H1 (cell line): Measurements from ENCODE around the gene CFAP58. TPM values are rescaled to one million over a fixed set of nuclear protein-coding genes. Genes with fewer than 3 reads are reported as not detected.
A peak's percentile ranks its signal among the peaks of the same experiment; 100 is the strongest.

ENCODE experiments used
- CTCF ChIA-PET: fragments of 300-600 bp; sonication (Branson Sonifier 250); formaldehyde crosslinking; loops from one replicate; lab custom pipeline; 2021; ENCODE audit not compliant: partially characterized antibody; lab: Charles Lee
- POLR2A ChIA-PET: fragments of 300-600 bp; sonication (Branson Sonifier 250); formaldehyde crosslinking; loops from one replicate; lab custom pipeline; 2021; ENCODE audit warnings: inconsistent platforms; ENCODE audit not compliant: partially characterized antibody; lab: Charles Lee
- DNase-seq, 2 experiments: peaks; one replicate each; pipeline versions ENCODE4 v3.0.0 to v3.0.0-alpha.2; 2010 to 2022; ENCODE audit warnings: low spot score in 2 of 2, low read depth in 1 of 2, mixed read lengths in 1 of 2
- FAIRE-seq: peaks from 2 replicates; lab custom pipeline; 2011; peaks lifted over from hg19 to GRCh38; lab: Jason Lieb, UNC
- H2AFZ ChIP-seq: 2 replicates; pipeline ENCODE4 v1.8.1; 2012; ENCODE audit warnings: low read length, inconsistent platforms
- H2AK5ac ChIP-seq: 2 replicates; pipeline ENCODE4 v1.6.1; 2013; ENCODE audit warnings: low read depth, low read length
- H2BK120ac ChIP-seq: replicated peaks from 2 replicates; pipeline ENCODE3; 2013; ENCODE audit warnings: low read depth, low read length, inconsistent platforms
- H2BK12ac ChIP-seq: 2 replicates; pipeline ENCODE4 v1.6.1; 2013; ENCODE audit warnings: low read depth, low read length
- H2BK15ac ChIP-seq: 2 replicates; pipeline ENCODE4 v1.6.1; 2013; ENCODE audit warnings: low read length
- H2BK20ac ChIP-seq: 2 replicates; pipeline ENCODE4 v1.6.1; 2013; ENCODE audit warnings: low read length
- H2BK5ac ChIP-seq: 2 replicates; pipeline ENCODE4 v1.6.1; 2013; ENCODE audit warnings: low read depth, low read length
- H3K14ac ChIP-seq: 2 replicates; pipeline ENCODE4 v1.6.1; 2013; ENCODE audit warnings: inconsistent platforms; ENCODE audit not compliant: insufficient read length
- H3K18ac ChIP-seq: 2 replicates; pipeline ENCODE4 v1.6.1; 2013; ENCODE audit warnings: low read length; ENCODE audit errors: extremely low read depth
- H3K23ac ChIP-seq: 2 replicates; pipeline ENCODE4 v1.6.1; 2013; ENCODE audit warnings: inconsistent platforms; ENCODE audit not compliant: insufficient read length
- H3K23me2 ChIP-seq: 2 replicates; pipeline ENCODE4 v1.6.1; 2013; ENCODE audit warnings: low read depth, low read length
- H3K27ac ChIP-seq: 2 replicates; pipeline ENCODE4 v1.6.1; 2011; ENCODE audit warnings: low read depth, low read length, inconsistent platforms
- H3K27me3 ChIP-seq, 4 experiments: replicated peaks in 1 of 4; 1 replicate in 1 of 4; 2 replicates in 3 of 4; pipeline versions ENCODE4 v1.6.1 to v1.8.1; 2011 to 2013; ENCODE audit warnings: low read length in 3 of 4, mild to moderate bottlenecking in 3 of 4, inconsistent platforms in 2 of 4, mixed read lengths in 2 of 4, moderate library complexity in 1 of 4; ENCODE audit not compliant: control insufficient read depth in 3 of 4, insufficient read depth in 3 of 4; ENCODE audit errors: extremely low read depth in 1 of 4
- H3K36me3 ChIP-seq, 4 experiments: 2 replicates each; pipeline versions ENCODE4 v1.6.1 to v1.8.1; 2011 to 2013; ENCODE audit warnings: mild to moderate bottlenecking in 4 of 4, low read length in 3 of 4, moderate library complexity in 2 of 4, control low read depth in 1 of 4, inconsistent platforms in 1 of 4; ENCODE audit not compliant: insufficient read depth in 4 of 4, control insufficient read depth in 2 of 4
- H3K4ac ChIP-seq: replicated peaks from 2 replicates; pipeline ENCODE3; 2013; ENCODE audit warnings: low read length, low read depth, mixed read lengths, inconsistent platforms; ENCODE audit not compliant: insufficient read length
- H3K4me1 ChIP-seq, 4 experiments: replicated peaks in 1 of 4; 1 replicate in 1 of 4; 2 replicates in 3 of 4; pipeline versions ENCODE4 v1.6.1 to v1.8.1; 2011 to 2013; ENCODE audit warnings: low read length in 3 of 4, inconsistent platforms in 2 of 4, mixed read lengths in 1 of 4; ENCODE audit not compliant: insufficient read depth in 4 of 4, control insufficient read depth in 3 of 4
- H3K4me2 ChIP-seq, 2 experiments: 2 replicates each; pipeline versions ENCODE4 v1.6.1 to v1.8.1; 2011 to 2013; ENCODE audit warnings: low read depth in 2 of 2, low read length in 2 of 2, control low read depth in 1 of 2, inconsistent platforms in 1 of 2, mild to moderate bottlenecking in 1 of 2; ENCODE audit not compliant: insufficient read depth in 1 of 2
- H3K4me3 ChIP-seq, 4 experiments: fragments of 200-600, 300-600 bp in 1 of 4; sonication (generic), shearing (Covaris generic), sonication (Bioruptor Twin) in 1 of 4; 2 replicates each; pipeline versions ENCODE4 v1.5.1 to v1.8.1; 2011 to 2016; ENCODE audit warnings: low read length in 4 of 4, low read depth in 3 of 4, control low read depth in 2 of 4, inconsistent platforms in 2 of 4, mild to moderate bottlenecking in 2 of 4, mixed read lengths in 1 of 4, moderate library complexity in 1 of 4; ENCODE audit not compliant: insufficient read depth in 2 of 4; ENCODE audit errors: extremely low read depth in 1 of 4
- H3K56ac ChIP-seq: replicated peaks from 2 replicates; pipeline ENCODE3; 2013; ENCODE audit warnings: low read depth, mild to moderate bottlenecking, mixed read lengths, low read length, inconsistent platforms; ENCODE audit not compliant: insufficient read length
- H3K79me1 ChIP-seq: 2 replicates; pipeline ENCODE4 v1.6.1; 2013; ENCODE audit warnings: low read depth, low read length, control low read depth
- H3K79me2 ChIP-seq, 2 experiments: 2 replicates each; pipeline versions ENCODE4 v1.6.1 to v1.8.1; 2012 to 2013; ENCODE audit warnings: low read length in 2 of 2, mild to moderate bottlenecking in 2 of 2, inconsistent platforms in 1 of 2; ENCODE audit not compliant: insufficient read depth in 2 of 2, control insufficient read depth in 1 of 2
- H3K9ac ChIP-seq, 4 experiments: replicated peaks in 1 of 4; 1 replicate in 1 of 4; 2 replicates in 3 of 4; pipeline versions ENCODE4 v1.6.1 to v1.8.1; 2011 to 2013; ENCODE audit warnings: low read depth in 3 of 4, low read length in 3 of 4, control low read depth in 2 of 4, mild to moderate bottlenecking in 2 of 4, moderate library complexity in 2 of 4, inconsistent platforms in 1 of 4; ENCODE audit errors: extremely low read depth in 1 of 4
- H3K9me3 ChIP-seq, 2 experiments: 2 replicates each; pipeline versions ENCODE4 v1.6.1 to v1.8.1; 2012 to 2013; ENCODE audit warnings: mild to moderate bottlenecking in 2 of 2, moderate library complexity in 2 of 2, control low read depth in 1 of 2, inconsistent platforms in 1 of 2, low read depth in 1 of 2, low read length in 1 of 2, mixed read lengths in 1 of 2; ENCODE audit not compliant: insufficient read depth in 2 of 2
- H4K20me1 ChIP-seq, 2 experiments: replicated peaks in 1 of 2; 2 replicates each; pipeline versions ENCODE3 to v1.8.1; 2011 to 2013; ENCODE audit warnings: inconsistent platforms in 2 of 2, low read length in 2 of 2, mild to moderate bottlenecking in 1 of 2; ENCODE audit not compliant: insufficient read depth in 2 of 2, control insufficient read depth in 1 of 2
- H4K5ac ChIP-seq: 2 replicates; pipeline ENCODE4 v1.6.1; 2013; ENCODE audit warnings: low read length, low read depth, mixed read lengths, inconsistent platforms; ENCODE audit not compliant: insufficient read length
- H4K8ac ChIP-seq: 2 replicates; pipeline ENCODE4 v1.8.0; 2013; ENCODE audit warnings: mild to moderate bottlenecking, moderate library complexity, low read length, inconsistent platforms; ENCODE audit not compliant: insufficient read depth; ENCODE audit errors: extremely low read depth
- H4K91ac ChIP-seq: replicated peaks from 2 replicates; pipeline ENCODE3; 2013; ENCODE audit warnings: low read length, mixed read lengths, inconsistent platforms; ENCODE audit not compliant: insufficient read length
- CEBPB ChIP-seq: IDR thresholded peaks from 2 replicates; pipeline ENCODE4 v1.6.1; 2012; ENCODE audit warnings: low read depth, low read length
- MAFK ChIP-seq: IDR thresholded peaks from 2 replicates; pipeline ENCODE4 v1.6.1; 2012; ENCODE audit warnings: low read depth, mild to moderate bottlenecking, improper control_type of control experiment, low read length
- NRF1 ChIP-seq: IDR thresholded peaks from 2 replicates; pipeline ENCODE4 v1.6.1; 2011; ENCODE audit warnings: mild to moderate bottlenecking, low read depth, low read length, improper control_type of control experiment
- PHF8 ChIP-seq: fragments of 200-600 bp; sonication (generic); conservative IDR thresholded peaks from 2 replicates; pipeline ENCODE4 v1.7.1; 2012; ENCODE audit warnings: low read depth, mild to moderate bottlenecking, inconsistent platforms, low read length, moderate library complexity
- SIN3A ChIP-seq, 2 experiments: IDR thresholded peaks in 1 of 2; conservative IDR thresholded peaks in 1 of 2; 2 replicates each; pipeline ENCODE4 v1.6.1; 2011 to 2012; ENCODE audit warnings: low read length in 2 of 2, improper control_type of control experiment in 1 of 2, low read depth in 1 of 2, mild to moderate bottlenecking in 1 of 2
- SP4 ChIP-seq: IDR thresholded peaks from 2 replicates; pipeline ENCODE4 v1.6.1; 2012; ENCODE audit warnings: low read length, inconsistent platforms
- WGBS, 2 experiments: shearing (Covaris generic) in 1 of 2; methylation state at CpG; one replicate each; pipeline versions ENCODE4 v1.1.6 to v1.1.7; 2013 to 2015; ENCODE audit warnings: low lambda C conversion rate in 2 of 2, mixed read lengths in 2 of 2, inconsistent platforms in 1 of 2, low coverage in 1 of 2, missing lambda C conversion rate in 1 of 2; ENCODE audit not compliant: insufficient replicate concordance in 2 of 2, insufficient coverage in 1 of 2, insufficient read length in 1 of 2; ENCODE audit errors: extremely low coverage in 1 of 2, missing lambda C conversion rate in 1 of 2; 5-methylcytosine and 5-hydroxymethylcytosine counted together
- polyA plus RNA-seq, 7 experiments: library from polyadenylated mRNA; depleted of rRNA in 3 of 7; stranded (reverse) in 5 of 7; unstranded in 2 of 7; fragments of >200 nt in 5 of 7; fragments of 200-250 nt in 2 of 7; gene quantifications; 1 replicate in 5 of 7; 2 replicates in 1 of 7; 4 replicates in 1 of 7; pipeline versions ENCODE4 v1.2.1 to v1.2.3, GENCODE V29; 2011 to 2013; ENCODE audit warnings: missing spikeins in 2 of 7, mixed read lengths in 2 of 7
- total RNA-seq: library from RNA; stranded (reverse); fragmentation: NEBNext Ultra II Directional; extraction: Animal tissue kit (Norgen Biotek cat#: 25700); gene quantifications from 2 replicates; pipeline ENCODE4 v1.2.1, GENCODE V29; 2021
- TF ChIP-seq, protein P1 (sequence below): IDR thresholded peaks from 2 replicates; pipeline ENCODE4 v1.6.1; 2012; ENCODE audit warnings: inconsistent platforms
- TF ChIP-seq, protein P2 (sequence below): IDR thresholded peaks from 2 replicates; pipeline ENCODE4 v1.6.1; 2012; ENCODE audit warnings: inconsistent platforms
- TF ChIP-seq, protein P3 (sequence below): IDR thresholded peaks from 2 replicates; pipeline ENCODE4 v1.6.1; 2011; ENCODE audit warnings: low read length, improper control_type of control experiment
- TF ChIP-seq, protein P4 (sequence below): IDR thresholded peaks from 2 replicates; pipeline ENCODE4 v1.6.1; 2011; ENCODE audit warnings: low read depth, mild to moderate bottlenecking, low read length; ENCODE audit not compliant: insufficient read depth

Gene CFAP58
- total and polyA plus RNA-seq, 2 of the 8 experiments (the other 6 are each of a cell fraction or from before 2014, with no cell fraction given) = 0.32 to 0.71 TPM

GRCh38 chr10:104324221-104324686 is 29.4 kb upstream of the CFAP58 start:
- Histone ChIP-seq H3K79me1 (peaks cover 43% of the 10 kb centered on the region), H3K18ac (peak overlapping the region; percentile 79; the same call in 1 of the 2 replicates), H3K23ac (no peak overlapping the region), H3K14ac (no peak overlapping the region), H3K4me1 (peaks cover 23 to 61% (median 49%) of the 10 kb centered on the region in 4 experiments), H4K91ac (peak overlapping the region; percentile 37), H3K4ac (no peak overlapping the region), H2BK12ac (peak overlapping the region; percentile 96; the same call in 1 of the 2 replicates), H3K27ac (peak overlapping the region; percentile 5; the same call in 1 of the 2 replicates), H2BK15ac (peak overlapping the region; percentile 99), H2AFZ (no peak overlapping the region), H3K36me3 (no peaks in the 10 kb centered on the region), H3K56ac (no peak overlapping the region), H3K23me2 (no peaks in the 10 kb centered on the region), H3K4me2 (no peak overlapping the region), H3K27me3 (no peaks in the 10 kb centered on the region), H4K5ac (no peak overlapping the region), H3K4me3 (no peak overlapping the region), H4K8ac (no peak overlapping the region), H3K79me2 (peaks cover 4 to 91% of the 10 kb centered on the region in 2 experiments; a peak in 3 of 4 replicates), H2BK5ac (peak overlapping the region; percentile 86; the same call in 1 of the 2 replicates), H2BK120ac (no peak overlapping the region), H3K9me3 (no peaks in the 10 kb centered on the region), H2BK20ac (peak overlapping the region; percentile 75; the same call in 1 of the 2 replicates), H4K20me1 (peaks cover 0 to 7% of the 10 kb centered on the region in 2 experiments), H2AK5ac (peak overlapping the region; percentile 94; the same call in 1 of the 2 replicates), H3K9ac (no peak overlapping the region)
- 96% methylated on average over 6 of the region's 9 CpGs; no CpG with 5 or more reads in 1 of the 2 experiments for WGBS, 2 experiments
- FAIRE-seq (no peak), DNase-seq (no peak)
- POLR2A ChIA-PET = interaction anchor here (1.3 to 1.6 kb wide), 2 partner anchors 14 to 18 kb away, joined by 7 to 8 read pairs; partner anchors contain the start of gene ITPRIP
- CTCF ChIA-PET = interaction anchor here (1.0 to 18.5 kb wide), 9 partner anchors 11 to 38 kb away, joined by 4 to 166 read pairs (median 5); partner anchors contain the start of genes CFAP58 and ITPRIP
- no peak for TF ChIP-seq NRF1
- TF ChIP-seq, protein P1, sequence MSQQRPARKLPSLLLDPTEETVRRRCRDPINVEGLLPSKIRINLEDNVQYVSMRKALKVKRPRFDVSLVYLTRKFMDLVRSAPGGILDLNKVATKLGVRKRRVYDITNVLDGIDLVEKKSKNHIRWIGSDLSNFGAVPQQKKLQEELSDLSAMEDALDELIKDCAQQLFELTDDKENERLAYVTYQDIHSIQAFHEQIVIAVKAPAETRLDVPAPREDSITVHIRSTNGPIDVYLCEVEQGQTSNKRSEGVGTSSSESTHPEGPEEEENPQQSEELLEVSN = no peak
- TF ChIP-seq, protein P2, sequence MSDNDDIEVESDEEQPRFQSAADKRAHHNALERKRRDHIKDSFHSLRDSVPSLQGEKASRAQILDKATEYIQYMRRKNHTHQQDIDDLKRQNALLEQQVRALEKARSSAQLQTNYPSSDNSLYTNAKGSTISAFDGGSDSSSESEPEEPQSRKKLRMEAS = no peak
- no peak for TF ChIP-seq SIN3A (conservative IDR thresholded peaks at IDR 0.05 in 1 of 2, IDR thresholded peaks at IDR 0.05 in 1 of 2; ENCODE audit: low read depth in 1 of 2, low read length in 2 of 2)
- TF ChIP-seq, protein P3, sequence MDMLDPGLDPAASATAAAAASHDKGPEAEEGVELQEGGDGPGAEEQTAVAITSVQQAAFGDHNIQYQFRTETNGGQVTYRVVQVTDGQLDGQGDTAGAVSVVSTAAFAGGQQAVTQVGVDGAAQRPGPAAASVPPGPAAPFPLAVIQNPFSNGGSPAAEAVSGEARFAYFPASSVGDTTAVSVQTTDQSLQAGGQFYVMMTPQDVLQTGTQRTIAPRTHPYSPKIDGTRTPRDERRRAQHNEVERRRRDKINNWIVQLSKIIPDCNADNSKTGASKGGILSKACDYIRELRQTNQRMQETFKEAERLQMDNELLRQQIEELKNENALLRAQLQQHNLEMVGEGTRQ = no peak
- TF ChIP-seq PHF8 = no peak
- no peak for TF ChIP-seq SP4
- no peak for TF ChIP-seq CEBPB
- TF ChIP-seq MAFK = no peak
- TF ChIP-seq, protein P4, sequence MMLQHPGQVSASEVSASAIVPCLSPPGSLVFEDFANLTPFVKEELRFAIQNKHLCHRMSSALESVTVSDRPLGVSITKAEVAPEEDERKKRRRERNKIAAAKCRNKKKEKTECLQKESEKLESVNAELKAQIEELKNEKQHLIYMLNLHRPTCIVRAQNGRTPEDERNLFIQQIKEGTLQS = no peak
